NOMO-1 (cell line): ENCODE measurements around the gene MAP2K4.
"Not testable (repeated sequence)": the region's sequence is repeated elsewhere in the genome, so short reads cannot be mapped to it uniquely, and the experiment has no call there.

Source experiments
- DNase-seq, 2 experiments: peaks; one replicate each; lab custom pipeline; 2025; ENCODE audit not compliant: unreplicated experiment in 2 of 2; lab: John Stamatoyannopoulos, UW

The MAP2K4 gene

DNA sequence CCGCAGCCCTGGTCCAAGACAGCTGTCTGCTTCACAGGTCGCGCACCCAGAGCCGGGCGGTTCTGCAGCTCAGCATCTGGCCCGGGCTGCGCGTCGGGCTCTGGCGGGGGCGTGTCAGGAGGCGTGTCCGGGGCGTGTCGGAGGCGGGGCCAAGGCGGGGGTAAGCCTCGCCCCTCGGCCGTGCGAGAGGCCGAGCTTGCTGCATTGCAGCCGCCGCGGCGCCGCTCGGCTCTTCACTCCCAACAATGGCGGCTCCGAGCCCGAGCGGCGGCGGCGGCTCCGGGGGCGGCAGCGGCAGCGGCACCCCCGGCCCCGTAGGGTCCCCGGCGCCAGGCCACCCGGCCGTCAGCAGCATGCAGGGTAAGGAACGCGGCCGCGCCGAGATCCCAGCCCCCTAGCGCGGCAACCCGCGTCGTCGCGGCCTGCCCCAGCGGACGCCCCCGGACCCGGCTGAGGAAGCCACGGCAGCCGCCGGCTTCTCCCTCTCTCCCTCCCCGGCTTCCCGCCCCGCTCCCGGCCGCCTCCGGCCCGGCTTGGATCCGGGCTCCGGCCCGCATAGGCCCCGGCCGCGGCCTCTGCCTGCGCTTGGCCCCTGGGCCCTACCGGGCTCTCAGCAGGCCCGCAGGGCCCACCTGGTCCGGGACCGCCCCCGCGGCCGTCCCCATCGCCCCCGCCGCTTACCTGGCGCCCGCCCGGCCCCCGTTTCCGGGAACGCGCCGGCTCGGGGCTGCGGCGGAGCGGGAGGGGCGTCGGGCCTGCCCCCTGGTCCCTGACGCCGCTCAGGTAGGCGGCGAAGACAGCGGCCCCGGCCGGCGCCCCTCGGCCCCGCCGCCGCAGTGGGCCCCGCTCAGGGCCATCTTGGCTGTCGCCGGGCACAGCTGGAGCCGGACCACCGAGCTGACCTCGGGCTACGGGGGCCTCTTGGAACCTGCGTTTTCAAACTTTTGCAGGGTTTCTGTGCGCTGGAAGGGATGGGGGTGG, at the start of gene MAP2K4:
MAP2K4 (plus strand) TSS at position 236 of the 981 bp plus-strand sequence; CDS start at position 246, 10 bp downstream.
- peak; percentile 46 to 68 for DNase-seq

GRCh38 chr17:11972741-11973140, 47.9 kb upstream of the MAP2K4 start:
- not testable (repeated sequence) for DNase-seq

DNA sequence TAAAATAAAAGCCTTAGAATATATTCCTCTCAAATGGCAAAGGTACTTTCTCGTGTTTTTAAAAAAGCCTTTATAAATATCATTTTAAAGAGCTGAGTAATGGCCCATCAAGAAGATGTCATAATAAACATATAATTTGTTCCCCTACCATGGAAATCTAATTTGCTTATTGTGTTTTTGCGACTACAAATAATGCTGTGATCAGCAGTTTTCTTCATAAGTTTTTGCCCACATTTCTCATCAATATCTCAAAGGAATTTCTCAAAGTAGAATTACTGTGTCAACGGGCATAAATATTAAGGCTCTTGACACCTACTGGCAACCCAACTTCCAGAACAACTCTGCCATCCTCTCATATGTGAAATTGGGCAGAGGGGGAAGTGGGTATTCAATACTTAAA, 40.9 kb upstream of the MAP2K4 start:
- no peak for DNase-seq

DNA sequence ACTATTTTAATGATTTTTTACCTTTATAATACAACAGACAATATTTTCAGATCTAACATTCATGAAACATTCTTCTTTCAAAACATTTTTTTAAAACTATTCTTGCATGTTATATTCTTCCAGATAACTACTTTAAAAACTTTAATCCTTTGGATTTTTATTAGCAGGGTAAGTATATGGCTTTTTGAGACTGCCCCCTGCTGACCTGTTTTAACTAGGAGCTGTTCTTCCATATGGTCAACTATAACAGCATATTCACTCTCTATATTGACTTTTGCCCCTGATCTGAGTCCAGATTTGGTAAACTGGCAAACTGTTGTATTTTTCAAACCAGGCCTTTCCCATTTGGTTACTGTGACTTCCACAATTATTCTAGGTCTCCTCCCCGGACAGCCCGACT, 39.9 kb upstream of the MAP2K4 start:
- no peak for DNase-seq

DNA sequence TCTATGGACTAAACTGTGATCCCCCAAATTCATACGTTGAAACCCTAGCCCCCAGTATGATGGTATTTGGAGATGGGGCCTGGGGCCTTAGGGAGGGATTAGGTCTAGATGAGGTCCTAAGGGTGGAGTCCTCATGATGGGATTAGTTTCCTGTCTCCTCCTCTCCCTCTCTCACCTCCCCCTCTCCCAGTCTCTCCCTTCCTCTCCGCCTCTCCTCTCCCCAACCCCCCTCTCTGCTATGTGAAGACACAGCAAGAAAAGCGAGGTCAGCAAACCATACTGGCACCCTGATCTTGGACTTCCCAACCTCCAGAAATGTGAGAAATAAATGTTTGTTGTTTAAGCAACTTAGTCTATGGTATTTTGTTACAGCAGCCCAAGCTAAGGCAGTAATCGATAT, 38.8 kb upstream of the MAP2K4 start:
- no peak for DNase-seq

GRCh38 chr17:11986179-11986941, 34.3 kb upstream of the MAP2K4 start:
- DNase-seq, result no peak

DNA sequence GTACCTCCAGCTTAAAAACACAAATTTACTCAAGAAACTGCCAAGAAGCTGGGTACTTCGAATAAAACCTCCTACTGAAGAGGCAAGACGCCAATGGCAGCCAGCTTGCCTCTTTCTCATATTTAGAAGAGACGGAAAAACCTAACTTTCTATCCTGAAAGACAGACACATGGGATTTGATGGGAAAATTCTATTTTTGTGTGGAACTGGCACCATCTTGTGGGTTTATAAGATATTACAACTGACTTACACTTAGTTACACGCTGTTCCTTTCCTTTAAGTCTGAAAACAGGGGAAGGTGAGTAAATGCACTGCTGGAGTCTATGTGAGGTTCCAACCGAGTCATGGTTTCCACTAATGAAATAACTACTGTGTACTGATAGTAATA, 33.7 kb upstream of the MAP2K4 start:
- DNase-seq, result peak in 1 of 2 experiments; percentile 14

DNA sequence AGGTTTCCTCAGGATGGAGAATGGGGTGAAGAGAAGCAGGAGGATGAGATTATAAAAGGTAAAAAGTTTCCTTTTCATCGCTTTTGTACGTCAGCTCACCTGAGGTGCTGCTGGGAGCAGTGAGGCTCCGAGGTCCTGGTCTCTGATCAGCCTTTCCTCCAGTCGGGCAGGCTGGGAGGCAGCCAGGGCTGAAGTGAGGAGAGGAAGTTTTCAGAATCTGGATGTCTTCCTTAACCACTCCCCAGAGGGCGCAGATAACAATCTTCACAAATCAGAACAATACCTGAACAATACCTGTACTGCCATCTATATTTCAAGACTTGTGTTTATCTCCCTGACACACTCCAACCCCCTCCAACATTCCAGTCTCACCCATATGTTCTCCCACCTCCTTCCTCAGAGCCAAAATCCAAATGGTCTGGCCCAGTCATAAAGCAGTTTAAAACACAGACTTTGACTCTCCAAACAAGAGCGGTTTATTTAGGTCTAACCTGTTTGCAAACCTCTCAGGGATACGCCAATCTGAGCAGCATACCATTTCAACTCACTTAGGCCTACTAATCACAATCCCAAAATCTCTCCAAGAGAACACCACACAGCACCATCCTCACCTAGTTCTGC, 30.2 kb upstream of the MAP2K4 start:
- DNase-seq, result no peak

GRCh38 chr17:11991461-11991860, 29.2 kb upstream of the MAP2K4 start:
- DNase-seq, result no peak

- DNase-seq, result peak; percentile 41 to 72
Measured at GRCh38 chr17:11996722-11997146, 23.9 kb upstream of the MAP2K4 start.

DNA sequence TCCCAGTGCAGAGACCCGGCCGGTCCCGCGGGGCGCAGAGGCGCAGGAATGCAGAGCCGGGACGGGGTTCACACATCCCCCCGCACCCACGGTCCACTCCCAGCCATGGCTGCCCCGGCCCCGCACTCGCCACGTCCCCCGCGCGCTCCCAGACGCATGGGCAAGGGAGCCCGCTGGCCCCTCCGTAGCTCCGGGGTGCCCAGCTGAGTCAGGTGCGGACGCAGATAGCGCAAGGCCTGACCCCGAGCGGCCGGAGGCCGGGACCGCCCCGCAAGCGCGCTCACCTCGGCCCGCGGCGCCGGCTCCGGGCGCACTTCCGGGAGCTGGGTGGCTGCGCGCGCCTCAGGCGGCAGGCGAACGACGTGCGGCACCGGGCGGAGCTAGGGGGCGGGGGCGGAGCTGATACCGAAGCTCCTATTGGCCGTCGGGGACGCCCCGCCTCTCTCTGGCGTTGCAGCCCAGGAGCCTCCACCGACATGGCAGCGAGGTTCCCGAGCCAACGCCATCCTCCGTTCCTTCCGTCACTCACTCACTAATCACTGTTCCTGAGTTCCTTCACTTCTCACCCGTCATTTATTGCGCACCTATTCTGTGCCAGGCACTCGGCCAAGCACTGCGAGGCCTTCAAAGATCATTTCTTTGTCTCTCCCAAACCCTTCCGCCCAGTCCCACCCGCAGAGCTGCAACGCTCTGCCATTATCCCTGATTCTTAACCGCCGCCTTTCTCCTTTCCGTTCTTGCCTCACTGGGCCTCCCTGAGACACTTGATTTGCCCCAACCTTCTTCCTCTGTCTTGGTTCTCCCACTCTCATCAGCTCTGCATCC, 23.3 kb upstream of the MAP2K4 start, which contains the start of gene ZNF18:
ZNF18 (minus strand) TSS at position 329 of the 825 bp plus-strand sequence. CDS start 4,646 bp downstream, outside the sequence.
- DNase-seq, result peak; percentile 87 to 95

DNA sequence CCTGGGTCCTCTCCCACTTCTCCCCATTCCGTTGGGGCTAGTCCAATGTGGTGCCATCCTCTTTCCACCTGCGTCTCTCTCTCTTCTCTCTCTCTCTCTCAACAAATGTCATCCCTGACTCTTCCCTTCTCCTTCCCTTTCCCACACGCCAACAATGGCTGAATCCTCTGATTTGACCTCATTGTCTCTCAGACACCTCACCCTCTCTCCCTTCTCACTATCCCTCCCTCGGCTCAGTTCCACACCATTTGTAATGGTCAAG, 22.8 kb upstream of the MAP2K4 start:
- no peak for DNase-seq

DNA sequence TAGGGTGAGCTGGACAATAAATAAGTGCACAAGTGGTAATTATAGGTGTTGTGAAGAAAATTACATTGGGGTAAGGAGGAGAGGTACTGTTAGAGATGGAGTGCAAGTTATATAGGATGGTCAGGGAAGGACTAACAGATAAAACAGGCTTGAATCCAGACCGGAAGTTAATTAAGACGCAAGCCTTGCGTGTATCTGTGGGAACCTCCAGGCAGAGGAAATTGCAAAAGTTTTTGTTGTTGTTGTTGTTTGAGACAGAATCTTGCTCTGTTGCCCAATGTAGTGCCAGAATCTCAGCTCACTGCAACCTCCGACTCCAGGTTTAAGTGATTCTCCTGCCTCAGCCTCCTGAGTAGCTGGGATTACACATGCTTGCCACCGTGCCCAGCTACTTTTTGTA, 21.0 kb upstream of the MAP2K4 start:
- DNase-seq, result peak; percentile 38 to 39

GRCh38 chr17:12007466-12007865, 13.2 kb upstream of the MAP2K4 start:
- no peak for DNase-seq

GRCh38 chr17:12021623-12022140, 1.0 kb downstream of the MAP2K4 start:
- DNase-seq, result no peak

DNA sequence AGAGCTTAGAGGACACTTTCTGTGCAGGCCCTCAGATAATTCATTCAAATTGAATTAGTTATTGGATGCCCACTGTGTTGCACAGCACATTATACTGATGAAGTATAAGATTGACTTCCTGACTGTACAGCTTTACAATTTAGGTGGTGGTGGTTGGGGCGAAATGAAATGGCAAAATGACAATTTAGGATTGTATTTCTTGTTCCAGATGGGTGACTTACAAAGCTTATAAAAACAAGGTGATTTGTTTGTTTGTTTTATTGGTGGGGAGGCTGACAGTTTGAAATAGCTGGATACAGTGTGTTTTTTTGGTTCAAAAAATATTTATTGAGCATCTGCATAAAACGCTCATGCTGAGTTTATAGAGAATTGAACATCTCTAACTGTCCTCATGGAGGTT, 1.6 kb downstream of the MAP2K4 start:
- no peak for DNase-seq

DNA sequence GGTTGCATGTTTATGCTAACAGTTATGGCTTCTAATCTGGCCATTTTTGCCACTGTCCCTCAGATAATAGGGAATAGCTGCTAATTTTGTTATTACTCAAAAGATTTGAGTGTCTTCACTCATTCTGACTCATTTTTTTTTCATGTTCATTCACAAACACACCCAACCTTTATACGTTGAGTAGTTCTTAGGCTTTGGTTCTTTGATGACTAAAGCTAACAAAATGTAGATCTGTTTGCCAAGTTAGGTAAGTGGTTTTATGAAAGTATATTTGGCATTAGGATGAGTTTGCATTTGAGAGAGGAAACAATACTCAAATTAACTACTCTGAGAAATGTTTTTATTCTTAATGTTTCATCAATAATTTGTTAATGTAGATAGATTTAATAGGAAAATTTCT, 3.6 kb downstream of the MAP2K4 start:
- DNase-seq, result no peak

DNA sequence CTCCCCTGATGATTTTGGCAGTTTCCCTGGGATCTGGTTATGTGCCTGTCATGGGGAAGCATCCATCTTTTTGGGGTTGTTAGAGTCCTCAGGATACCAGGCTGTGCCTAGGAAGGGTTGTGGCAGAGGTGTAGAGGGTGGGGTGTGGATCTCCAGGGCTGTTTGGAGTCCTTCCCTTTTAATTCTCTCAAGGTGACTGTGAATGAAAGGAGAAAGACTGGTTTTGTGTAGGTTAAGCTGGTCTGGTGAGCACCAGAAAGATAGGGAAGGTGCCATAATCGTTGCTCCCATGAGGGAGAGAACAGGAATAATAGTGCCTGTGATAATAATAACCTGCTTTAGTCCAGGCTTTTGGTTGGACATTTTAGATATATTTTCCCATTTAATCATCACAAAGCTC, 7.0 kb downstream of the MAP2K4 start:
- no peak for DNase-seq

DNA sequence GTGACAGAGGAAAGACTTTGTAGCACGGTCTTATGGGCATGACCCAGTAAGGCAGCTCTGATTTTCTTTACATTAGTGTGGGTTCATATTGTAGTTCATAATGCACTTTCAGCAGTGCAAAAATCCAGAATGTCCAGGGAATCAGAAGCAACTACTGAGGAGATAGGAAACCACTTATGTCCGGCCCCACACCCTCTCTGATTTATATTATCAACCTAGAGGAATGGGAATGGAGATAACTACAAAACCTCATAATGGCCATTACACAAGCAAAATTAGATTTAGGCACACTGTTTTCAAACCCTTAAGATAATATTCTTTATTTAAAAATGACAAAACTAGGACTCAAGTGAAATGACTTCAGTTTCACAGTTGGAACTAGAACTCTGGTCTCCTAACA, 7.9 kb downstream of the MAP2K4 start:
- no peak for DNase-seq

- DNase-seq, result no peak
Measured at GRCh38 chr17:12034538-12034937, 13.9 kb downstream of the MAP2K4 start.
